GM19239 (cell line): ENCODE measurements around the gene FGF18.
"Not testable (repeated sequence)": the region's sequence is repeated elsewhere in the genome, so short reads cannot be mapped to it uniquely, and the experiment has no call there.

ENCODE experiments used
- DNase-seq: peaks from one replicate; pipeline ENCODE4 v3.0.0; 2011; ENCODE audit warnings: low spot score; ENCODE audit not compliant: insufficient read length
- FAIRE-seq: peaks from 2 replicates; lab custom pipeline; 2011; peaks lifted over from hg19 to GRCh38; lab: Jason Lieb, UNC

FGF18 gene

GRCh38 chr5:171398660-171399059 lies 20.8 kb upstream of the FGF18 start:
- DNase-seq, result not testable (repeated sequence)

GRCh38 chr5:171400169-171400568 lies 19.3 kb upstream of the FGF18 start:
- no peak for DNase-seq
- no peak for FAIRE-seq

More at GRCh38 chr5:171398660-171399059, 20.8 kb upstream of the FGF18 start:
- FAIRE-seq, result not testable (repeated sequence)

GRCh38 chr5:171401167-171401947 lies 18.1 kb upstream of the FGF18 start:
- FAIRE-seq (no peak), DNase-seq (no peak)

GRCh38 chr5:171402751-171403150 lies 16.7 kb upstream of the FGF18 start:
- not testable (repeated sequence) for FAIRE-seq

GRCh38 chr5:171405615-171406014 lies 13.8 kb upstream of the FGF18 start:
- FAIRE-seq (no peak), DNase-seq (no peak)

More at GRCh38 chr5:171402751-171403150, 16.7 kb upstream of the FGF18 start:
- not testable (repeated sequence) for DNase-seq

GRCh38 chr5:171407234-171407633 lies 12.2 kb upstream of the FGF18 start:
- no peak for DNase-seq

GRCh38 chr5:171409164-171410136 lies 10.0 kb upstream of the FGF18 start:
- DNase-seq, result no peak
- no peak for FAIRE-seq

More at GRCh38 chr5:171407234-171407633, 12.2 kb upstream of the FGF18 start:
- FAIRE-seq, result no peak

- no peak for DNase-seq
- FAIRE-seq, result no peak
Observed at GRCh38 chr5:171410181-171410580, 9.3 kb upstream of the FGF18 start.

- DNase-seq (no peak), FAIRE-seq (no peak)
Observed at GRCh38 chr5:171412186-171412585, 7.3 kb upstream of the FGF18 start.

GRCh38 chr5:171413153-171413910 lies 6.1 kb upstream of the FGF18 start:
- DNase-seq (no peak), FAIRE-seq (no peak)

GRCh38 chr5:171413993-171414392 lies 5.5 kb upstream of the FGF18 start:
- FAIRE-seq, DNase-seq: not testable (repeated sequence)

GRCh38 chr5:171415115-171415730 lies 4.2 kb upstream of the FGF18 start:
- no peak for DNase-seq
- no peak for FAIRE-seq

- DNase-seq (no peak), FAIRE-seq (no peak)
Observed at GRCh38 chr5:171416160-171417049, 3.0 kb upstream of the FGF18 start.

- FAIRE-seq, result peak; percentile 37
- peak; percentile 96 for DNase-seq
Observed at GRCh38 chr5:171418316-171418981, 998 bp upstream of the FGF18 start.

GRCh38 chr5:171419688-171420430 lies 412 bp downstream of the FGF18 start:
- peak; percentile 37 for DNase-seq
- FAIRE-seq, result no peak

- no peak for DNase-seq
Observed at GRCh38 chr5:171420431-171421241, 1.2 kb downstream of the FGF18 start.

More at GRCh38 chr5:171420431-171421241, 1.2 kb downstream of the FGF18 start:
- no peak for FAIRE-seq
